Prostate gland (tissue), 2 donors: ENCODE measurements around the gene RNF4. TPM values are rescaled to one million over a fixed set of nuclear protein-coding genes. Genes with fewer than 3 reads are reported as not detected.

Experiments
- DNase-seq: peaks from one replicate; pipeline ENCODE4 v3.0.0-alpha.2; 2019; ENCODE audit warnings: low spot score
- H3K27ac ChIP-seq, 2 donors: fragments of 200-600 bp; sonication (generic); 2 replicates each; pipeline ENCODE4 v1.5.1; 2017 to 2019
- H3K27me3 ChIP-seq: fragments of 200-600 bp; sonication (generic); replicated peaks from 2 replicates; pipeline ENCODE4 v1.5.1; 2019; ENCODE audit not compliant: insufficient read depth
- H3K36me3 ChIP-seq, 2 donors: fragments of 200-600 bp; sonication (generic); 1 replicate in 1 of 2; 2 replicates in 1 of 2; pipeline versions ENCODE4 v1.5.1 to v1.8.1; 2017 to 2019
- H3K4me1 ChIP-seq: fragments of 200-600 bp; sonication (generic); replicated peaks from 2 replicates; pipeline ENCODE4 v1.5.1; 2019
- H3K4me3 ChIP-seq, 2 donors: fragments of 200-600 bp; sonication (generic); 2 replicates each; pipeline ENCODE4 v1.5.1; 2017 to 2019
- H3K9me3 ChIP-seq: fragments of 200-600 bp; sonication (generic); 2 replicates; pipeline ENCODE4 v1.5.1; 2017
- POLR2A ChIP-seq: fragments of 450-650 bp; IDR thresholded peaks from one replicate; pipeline ENCODE4 v1.6.1; 2016; ENCODE audit warnings: antibody characterized with exemption, mild to moderate bottlenecking
- POLR2AphosphoS5 ChIP-seq: sonication (generic); formaldehyde crosslinking; IDR thresholded peaks from one replicate; pipeline ENCODE4 v1.6.1; 2017; ENCODE audit warnings: antibody characterized with exemption
- WGBS: methylation state at CpG from one replicate; pipeline ENCODE4 v1.1.5; 2018; 5-methylcytosine and 5-hydroxymethylcytosine counted together
- intact Hi-C: fragments of 100-400 bp; cut with DNase I; formaldehyde crosslinking; loops from one replicate; pipeline ENCODE4 v1.14.2; 2022
- total RNA-seq, 2 donors: library from RNA; depleted of rRNA; stranded (reverse); fragments of >200 nt; gene quantifications; one replicate each; pipeline ENCODE4 v1.1.0, GENCODE V29; 2016
- TF ChIP-seq, protein P1 (sequence below), 4 experiments: fragments of 200-600 bp in 2 of 4; fragments of 450-650 bp in 2 of 4; sonication (generic) in 2 of 4; IDR thresholded peaks; 1 replicate in 3 of 4; 2 replicates in 1 of 4; pipeline ENCODE4 v1.5.1; 2016 to 2019; ENCODE audit warnings: antibody characterized with exemption in 4 of 4, mild to moderate bottlenecking in 2 of 4, moderate library complexity in 2 of 4

Gene RNF4
- total RNA-seq, 2 donors from 2014 or later: 33.9 to 56.1 TPM

DNA sequence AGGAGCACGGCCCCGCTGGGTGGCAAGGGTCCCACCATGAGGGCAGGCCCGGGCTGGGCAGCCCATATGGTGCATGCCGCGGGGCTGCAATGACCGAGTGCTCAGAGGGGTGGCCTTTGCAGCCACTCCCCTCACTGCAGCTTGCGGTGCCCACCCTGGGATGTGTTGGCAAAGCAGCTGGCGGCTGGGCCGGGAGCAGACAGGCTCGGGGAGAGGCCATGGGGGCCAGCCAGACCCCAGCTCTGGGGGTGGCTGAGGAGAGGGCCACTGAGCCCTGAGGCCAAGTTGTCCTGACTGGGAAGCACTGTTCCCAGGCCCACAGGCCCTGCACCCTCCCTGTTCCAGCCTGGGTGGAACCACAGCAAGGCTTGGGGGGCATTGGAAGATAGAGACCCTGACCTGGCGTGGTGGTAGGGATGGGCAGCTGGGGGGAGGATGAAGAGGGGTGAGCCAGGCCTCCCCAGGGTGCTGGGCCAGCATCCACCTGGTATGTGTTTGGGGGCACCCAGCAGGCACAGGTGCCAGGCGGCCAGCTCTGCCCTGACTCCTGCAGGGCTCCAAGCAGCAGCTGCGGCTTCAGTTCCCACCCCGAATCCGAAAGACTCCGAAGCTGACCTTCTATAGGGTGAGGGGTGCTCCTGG, 18.4 kb upstream of the RNF4 start:
- H3K27me3 ChIP-seq: no peaks in the 10 kb centered on the region
- 78% methylated on average over 16 of the region's 16 CpGs for WGBS
- intact Hi-C loops: no loop called here

DNA sequence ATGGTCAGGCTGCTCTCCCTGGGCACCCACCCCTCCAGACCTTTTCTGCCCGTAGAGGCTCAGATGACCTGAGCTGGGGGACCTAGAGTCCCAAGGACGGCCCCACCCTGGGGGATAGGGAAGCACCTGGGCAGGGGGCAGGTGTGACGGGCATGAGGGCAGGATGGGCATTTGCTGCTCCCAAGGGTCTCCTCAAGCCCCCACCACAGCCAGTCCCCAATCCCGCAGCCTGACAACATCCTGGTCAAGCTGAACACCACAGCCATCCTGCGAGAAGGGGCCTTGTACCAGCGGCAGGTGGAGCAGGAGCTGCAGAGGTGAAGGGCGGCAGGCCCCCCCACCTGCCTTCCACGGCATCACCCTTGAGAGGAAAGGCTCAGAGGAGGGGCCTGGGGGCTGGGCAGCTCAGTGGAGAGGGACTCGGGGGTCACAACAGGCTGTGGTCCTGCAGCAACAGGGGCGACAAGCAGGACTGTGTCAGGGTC, 17.8 kb upstream of the RNF4 start:
- no peak overlapping the region for H3K4me3 ChIP-seq
- DNase-seq: no peak
- H3K27me3 ChIP-seq: no peaks in the 10 kb centered on the region
- H3K36me3 ChIP-seq: no peaks in the 10 kb centered on the region
- WGBS: 91% methylated on average over 7 of the region's 10 CpGs
- no peaks in the 10 kb centered on the region for H3K4me1 ChIP-seq
- intact Hi-C loops: no loop called here
- TF ChIP-seq, protein P1, sequence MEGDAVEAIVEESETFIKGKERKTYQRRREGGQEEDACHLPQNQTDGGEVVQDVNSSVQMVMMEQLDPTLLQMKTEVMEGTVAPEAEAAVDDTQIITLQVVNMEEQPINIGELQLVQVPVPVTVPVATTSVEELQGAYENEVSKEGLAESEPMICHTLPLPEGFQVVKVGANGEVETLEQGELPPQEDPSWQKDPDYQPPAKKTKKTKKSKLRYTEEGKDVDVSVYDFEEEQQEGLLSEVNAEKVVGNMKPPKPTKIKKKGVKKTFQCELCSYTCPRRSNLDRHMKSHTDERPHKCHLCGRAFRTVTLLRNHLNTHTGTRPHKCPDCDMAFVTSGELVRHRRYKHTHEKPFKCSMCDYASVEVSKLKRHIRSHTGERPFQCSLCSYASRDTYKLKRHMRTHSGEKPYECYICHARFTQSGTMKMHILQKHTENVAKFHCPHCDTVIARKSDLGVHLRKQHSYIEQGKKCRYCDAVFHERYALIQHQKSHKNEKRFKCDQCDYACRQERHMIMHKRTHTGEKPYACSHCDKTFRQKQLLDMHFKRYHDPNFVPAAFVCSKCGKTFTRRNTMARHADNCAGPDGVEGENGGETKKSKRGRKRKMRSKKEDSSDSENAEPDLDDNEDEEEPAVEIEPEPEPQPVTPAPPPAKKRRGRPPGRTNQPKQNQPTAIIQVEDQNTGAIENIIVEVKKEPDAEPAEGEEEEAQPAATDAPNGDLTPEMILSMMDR (IDR thresholded peaks at IDR 0.05): no peak
- no peak for TF ChIP-seq POLR2AphosphoS5
- no peak for TF ChIP-seq POLR2A
- no peak overlapping the region for H3K27ac ChIP-seq
- H3K9me3 ChIP-seq: no peaks in the 10 kb centered on the region

More for the DNA sequence above, 18.4 kb upstream of the RNF4 start:
- H3K9me3 ChIP-seq: no peaks in the 10 kb centered on the region
- H3K27ac ChIP-seq: no peak overlapping the region
- no peak overlapping the region for H3K4me3 ChIP-seq
- DNase-seq: no peak
- TF ChIP-seq, protein P1 (IDR thresholded peaks at IDR 0.05): no peak
- TF ChIP-seq POLR2A: no peak
- TF ChIP-seq POLR2AphosphoS5: no peak
- H3K4me1 ChIP-seq: no peaks in the 10 kb centered on the region
- H3K36me3 ChIP-seq: no peaks in the 10 kb centered on the region

DNA sequence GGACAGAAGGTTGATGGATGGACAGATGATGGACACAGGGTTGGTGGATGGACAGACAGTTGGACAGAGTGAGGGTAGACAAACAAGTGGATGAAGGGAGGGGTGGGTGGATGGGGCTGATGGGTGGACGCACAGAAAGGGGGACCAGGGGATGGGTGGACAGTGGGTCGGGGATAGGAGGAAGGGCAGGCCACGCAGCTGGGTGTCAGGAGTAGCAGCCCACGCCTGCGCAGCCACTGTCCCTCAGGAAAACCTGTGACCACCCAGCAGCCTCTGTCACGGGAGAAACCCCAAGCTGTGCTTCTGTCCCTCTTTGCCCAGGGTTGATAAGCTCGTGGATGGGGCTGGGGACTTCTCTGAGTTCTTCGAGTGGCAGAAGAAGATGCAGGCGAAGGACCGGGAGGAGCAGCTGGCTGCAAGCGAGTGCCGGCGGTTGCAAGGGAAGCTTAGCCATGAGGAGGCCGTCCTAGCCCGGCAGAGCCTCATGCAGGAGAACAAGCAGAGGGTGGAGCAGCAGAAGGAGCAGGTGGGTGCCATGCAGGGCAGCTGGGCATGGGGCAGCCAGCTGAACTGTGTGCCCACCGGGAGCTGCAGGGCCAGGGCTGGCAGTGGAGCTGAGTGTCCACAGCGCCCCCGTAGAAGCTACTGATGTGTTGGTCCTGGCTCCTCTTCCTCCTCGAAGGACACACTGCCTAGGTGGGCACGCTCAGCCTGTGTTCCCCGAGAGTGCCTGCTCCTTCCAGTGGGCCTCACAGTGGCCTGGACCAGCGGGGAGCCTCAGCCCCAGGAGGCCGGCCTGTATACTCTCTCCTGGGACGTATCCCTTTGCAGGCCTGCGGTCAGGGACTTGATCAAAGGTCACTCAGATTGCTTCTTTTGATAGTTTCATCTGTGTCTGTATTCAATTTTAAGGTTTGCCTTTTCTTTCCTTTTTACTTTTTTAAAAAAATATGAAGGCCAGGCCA, 16.8 kb upstream of the RNF4 start:
- H3K27ac ChIP-seq: no peak overlapping the region
- no peaks in the 10 kb centered on the region for H3K27me3 ChIP-seq
- no peaks in the 10 kb centered on the region for H3K36me3 ChIP-seq
- H3K9me3 ChIP-seq: no peaks in the 10 kb centered on the region
- 79% methylated on average over 24 of the region's 25 CpGs for WGBS
- TF ChIP-seq POLR2A (no peak), POLR2AphosphoS5 (no peak)
- TF ChIP-seq, protein P1 (IDR thresholded peaks at IDR 0.05): no peak
- no peak overlapping the region for H3K4me3 ChIP-seq
- no peaks in the 10 kb centered on the region for H3K4me1 ChIP-seq
- intact Hi-C loops: no loop called here
- DNase-seq: no peak

DNA sequence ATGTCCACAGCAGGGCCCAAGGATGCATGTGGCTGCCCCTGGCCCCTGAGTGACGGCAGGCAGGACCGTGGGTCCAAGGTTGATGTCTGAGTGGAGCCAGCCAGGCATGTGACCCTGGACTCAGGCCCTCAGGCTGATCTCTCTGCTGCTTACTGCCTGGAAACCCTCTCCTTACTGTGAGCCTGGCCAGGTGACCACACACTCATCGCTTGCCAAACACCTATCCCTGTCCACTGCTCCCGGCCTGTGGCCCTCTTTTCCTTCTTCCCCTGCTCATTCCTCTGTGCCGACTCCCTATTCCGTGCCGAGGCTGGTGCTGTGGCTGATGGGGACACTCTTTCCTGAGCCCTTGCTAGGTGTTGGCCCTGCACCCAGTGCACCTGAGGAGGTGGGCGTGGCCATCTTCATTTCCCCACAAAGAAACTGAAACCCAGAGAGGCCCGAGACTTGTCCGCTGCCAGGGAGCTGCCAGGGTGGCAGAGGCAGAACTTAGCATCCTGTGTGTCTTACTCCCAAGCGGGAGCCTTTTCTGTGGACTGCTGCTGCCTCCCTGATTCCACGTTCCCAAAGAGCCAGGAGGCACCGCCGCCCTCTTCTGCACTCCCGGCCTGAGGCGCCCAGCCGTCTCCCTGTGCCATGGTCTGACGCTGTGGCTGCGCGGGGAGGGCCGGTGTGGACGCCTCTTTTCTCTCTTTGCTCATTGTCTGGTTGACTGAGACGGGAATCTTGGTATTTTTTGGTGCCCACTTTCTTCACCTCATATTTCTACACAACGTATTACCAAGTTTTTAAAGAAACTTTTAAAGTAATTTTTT, 11.2 kb upstream of the RNF4 start:
- TF ChIP-seq, protein P1 (IDR thresholded peaks at IDR 0.05): no peak
- no peak for TF ChIP-seq POLR2A
- no peak for TF ChIP-seq POLR2AphosphoS5
- Histone ChIP-seq H3K27me3 (no peaks in the 10 kb centered on the region), H3K9me3 (no peaks in the 10 kb centered on the region), H3K4me3 (no peak overlapping the region), H3K27ac (no peak overlapping the region), H3K36me3 (no peaks in the 10 kb centered on the region), H3K4me1 (no peaks in the 10 kb centered on the region)
- intact Hi-C loops: no loop called here
- DNase-seq: no peak
- WGBS: 79% methylated on average over 24 of the region's 24 CpGs
